PC-9 (cell line): Measurements from ENCODE around the gene DENND4A. TPM values are rescaled to one million over a fixed set of nuclear protein-coding genes. Genes with fewer than 3 reads are reported as not detected.

Experiments used
- BruUV-seq: library from RNA; stranded (reverse); fragments of 400-500 nt; replicated peaks from 2 replicates; lab custom pipeline; 2021; lab: Mats Ljungman, UMichigan
- CTCF ChIA-PET: fragments of 300-600 bp; sonication (Branson Sonifier 250); formaldehyde crosslinking; loops from one replicate; lab custom pipeline; 2022; ENCODE audit warnings: antibody characterized with exemption; lab: Charles Lee
- POLR2A ChIA-PET: fragments of 300-600 bp; sonication (Branson Sonifier 250); formaldehyde crosslinking; loops from one replicate; lab custom pipeline; 2022; ENCODE audit warnings: antibody characterized with exemption; ENCODE audit not compliant: unreplicated experiment; lab: Charles Lee
- DNase-seq, 2 experiments: peaks; one replicate each; pipeline versions ENCODE4 v3.0.0 to v3.0.0-alpha.2; 2015 to 2022; ENCODE audit warnings: mixed read lengths in 1 of 2
- H2AFZ ChIP-seq: fragments of 200-600 bp; sonication (generic); 2 replicates; pipeline ENCODE4 v1.8.1; 2017; ENCODE audit warnings: antibody characterized with exemption
- H3F3A ChIP-seq: fragments of 200-600 bp; sonication (generic); 2 replicates; pipeline ENCODE4 v1.8.1; 2017; ENCODE audit warnings: antibody characterized with exemption, mild to moderate bottlenecking, low read depth; ENCODE audit not compliant: insufficient read depth
- H3K27ac ChIP-seq: fragments of 200-600 bp; sonication (generic); 2 replicates; pipeline ENCODE4 v1.6.1; 2016; ENCODE audit warnings: mixed run types
- H3K27me3 ChIP-seq: fragments of 200-600 bp; sonication (generic); 2 replicates; pipeline ENCODE4 v1.6.1; 2016; ENCODE audit warnings: low read depth, mixed run types; ENCODE audit not compliant: insufficient read depth
- H3K36me3 ChIP-seq: fragments of 200-600 bp; sonication (generic); 2 replicates; pipeline ENCODE4 v1.6.1; 2016; ENCODE audit warnings: low read depth, mixed run types
- H3K4me1 ChIP-seq: fragments of 200-600 bp; sonication (generic); replicated peaks from 2 replicates; pipeline ENCODE4 v1.6.1; 2016; ENCODE audit warnings: mixed run types; ENCODE audit not compliant: insufficient read depth
- H3K4me2 ChIP-seq: fragments of 200-600 bp; sonication (generic); 2 replicates; pipeline ENCODE4 v1.6.1; 2017; ENCODE audit warnings: mixed run types
- H3K4me3 ChIP-seq: fragments of 200-600 bp; sonication (generic); 2 replicates; pipeline ENCODE4 v1.6.1; 2016; ENCODE audit warnings: mixed run types
- H3K79me2 ChIP-seq: fragments of 200-600 bp; sonication (generic); 2 replicates; pipeline ENCODE4 v1.6.1; 2017; ENCODE audit warnings: low read depth, mixed run types
- H3K9me2 ChIP-seq: fragments of 200-600 bp; sonication (generic); 2 replicates; pipeline ENCODE4 v1.8.1; 2017; ENCODE audit warnings: mild to moderate bottlenecking; ENCODE audit not compliant: insufficient read depth
- H3K9me3 ChIP-seq: fragments of 200-600 bp; sonication (generic); 2 replicates; pipeline ENCODE4 v1.8.1; 2016; ENCODE audit warnings: low read depth; ENCODE audit not compliant: insufficient read depth
- H4K20me1 ChIP-seq: fragments of 200-600 bp; sonication (generic); 2 replicates; pipeline ENCODE4 v1.8.1; 2017; ENCODE audit not compliant: insufficient read depth
- CTCF ChIP-seq: fragments of 200-600 bp; sonication (generic); conservative IDR thresholded peaks from 2 replicates; pipeline ENCODE4 v1.6.1; 2017; ENCODE audit warnings: mixed run types, antibody characterized with exemption, mild to moderate bottlenecking, moderate library complexity
- EZH2 ChIP-seq: fragments of 200-600 bp; sonication (generic); IDR thresholded peaks from 2 replicates; pipeline ENCODE4 v1.8.0; 2017; ENCODE audit warnings: antibody characterized with exemption, low read depth
- intact Hi-C: fragments of 100-400 bp; cut with micrococcal nuclease; formaldehyde crosslinking; loops from one replicate; pipeline ENCODE4 v1.10.0; 2022; ENCODE audit not compliant: unreplicated experiment
- total RNA-seq: library from RNA; stranded (reverse); gene quantifications from 2 replicates; pipeline ENCODE4 v1.2.3, GENCODE V29; 2021

The DENND4A gene
- total RNA-seq, 1 experiment from 2014 or later, result 16.3 TPM

- POLR2A ChIA-PET, result interaction anchor here (0.6 kb wide), 1 partner anchor 12 kb away, joined by 4 read pairs; the partner anchor contains the start of gene INTS14
- Histone ChIP-seq H3K79me2 (no peaks in the 10 kb centered on the region), H3K4me1 (no peaks in the 10 kb centered on the region), H3K27me3 (no peaks in the 10 kb centered on the region), H4K20me1 (no peaks in the 10 kb centered on the region), H3K9me2 (no peaks in the 10 kb centered on the region), H3K4me2 (no peak overlapping the region), H3K36me3 (no peaks in the 10 kb centered on the region), H3K4me3 (no peak overlapping the region), H2AFZ (no peak overlapping the region), H3F3A (no peaks in the 10 kb centered on the region), H3K27ac (no peak overlapping the region), H3K9me3 (no peaks in the 10 kb centered on the region)
- CTCF ChIA-PET, result no interaction called here
- BruUV-seq, result no TSS peak
- intact Hi-C loops, result no loop called here
- TF ChIP-seq CTCF, result no peak
- TF ChIP-seq EZH2, result no peak
- DNase-seq, result no peak
Measured at GRCh38 chr15:65623103-65623502, 169.0 kb downstream of the DENND4A start.

GRCh38 chr15:65621638-65622037 is 170.5 kb downstream of the DENND4A start, which contains the start of gene SLC24A1:
Gene SLC24A1 (plus strand): TSS chr15:65621938. CDS start chr15:65624081, 2,143 bp downstream.
- ChIA-PET POLR2A (no interaction called here), CTCF (no interaction called here)
- no peaks in the 10 kb centered on the region for H3F3A ChIP-seq
- H3K4me1 ChIP-seq, result no peaks in the 10 kb centered on the region
- no peaks in the 10 kb centered on the region for H3K36me3 ChIP-seq
- H3K27ac ChIP-seq, result no peak within 1 kb of the TSS
- no peak within 1 kb of the TSS for H2AFZ ChIP-seq
- no peak for DNase-seq
- BruUV-seq, result no TSS peak
- H3K4me2 ChIP-seq, result no peak within 1 kb of the TSS
- no peaks in the 10 kb centered on the region for H3K79me2 ChIP-seq
- H4K20me1 ChIP-seq, result no peaks in the 10 kb centered on the region
- H3K27me3 ChIP-seq, result no peaks in the 10 kb centered on the region
- no peak within 1 kb of the TSS for H3K4me3 ChIP-seq
- intact Hi-C loops, result no loop called here
- H3K9me3 ChIP-seq, result no peaks in the 10 kb centered on the region
- no peak for TF ChIP-seq CTCF
- TF ChIP-seq EZH2, result no peak
- no peaks in the 10 kb centered on the region for H3K9me2 ChIP-seq

- no peak for DNase-seq
- TF ChIP-seq CTCF (no peak), EZH2 (no peak)
- ChIA-PET POLR2A (no interaction called here), CTCF (interaction anchor here (0.6 kb wide), 1 partner anchor 15 kb away, joined by 4 read pairs; no protein-coding TSS in a partner anchor)
- H3K27me3 ChIP-seq, result no peaks in the 10 kb centered on the region
- no peaks in the 10 kb centered on the region for H3K79me2 ChIP-seq
- BruUV-seq, result no TSS peak
- intact Hi-C loops, result no loop called here
- no peak overlapping the region for H3K4me3 ChIP-seq
- H3K27ac ChIP-seq, result no peak overlapping the region
- H3K9me2 ChIP-seq, result no peaks in the 10 kb centered on the region
- no peaks in the 10 kb centered on the region for H3F3A ChIP-seq
- H2AFZ ChIP-seq, result no peak overlapping the region
- H3K36me3 ChIP-seq, result no peaks in the 10 kb centered on the region
- H4K20me1 ChIP-seq, result no peaks in the 10 kb centered on the region
- no peak overlapping the region for H3K4me2 ChIP-seq
- H3K4me1 ChIP-seq, result no peaks in the 10 kb centered on the region
- no peaks in the 10 kb centered on the region for H3K9me3 ChIP-seq
Measured at GRCh38 chr15:65620833-65621232, 171.3 kb downstream of the DENND4A start.
